MCF 10A (cell line): Measurements from ENCODE around the gene PPM1J. TPM values are rescaled to one million over a fixed set of nuclear protein-coding genes. Genes with fewer than 3 reads are reported as not detected.

Source experiments
- BruUV-seq: library from RNA; stranded (reverse); fragments of 400-500 nt; replicated peaks from 2 replicates; lab custom pipeline; 2021; lab: Mats Ljungman, UMichigan
- CTCF ChIA-PET: fragments of 300-600 bp; sonication (Branson Sonifier 250); formaldehyde crosslinking; extraction: SDS; loops from one replicate; lab custom pipeline; 2021; ENCODE audit warnings: antibody characterized with exemption, inconsistent platforms; lab: Yijun Ruan, JAX
- POLR2A ChIA-PET: fragments of 300-600, 350-650 bp; sonication (Branson Sonifier 250); formaldehyde crosslinking; extraction: SDS; loops from one replicate; lab custom pipeline; 2020; ENCODE audit warnings: antibody characterized with exemption, inconsistent platforms; lab: Yijun Ruan, JAX
- DNase-seq: peaks from one replicate; pipeline ENCODE4 v3.0.0-alpha.2; 2018; ENCODE audit not compliant: unreplicated experiment
- H3K27ac Mint-ChIP-seq: one replicate; pipeline ENCODE4 v1.8.0; 2022; ENCODE audit warnings: mild to moderate bottlenecking, low read depth, mixed read lengths; ENCODE audit not compliant: unreplicated experiment
- H3K27me3 Mint-ChIP-seq: one replicate; pipeline ENCODE4 v1.8.0; 2022; ENCODE audit warnings: mixed read lengths; ENCODE audit not compliant: insufficient read depth, unreplicated experiment
- H3K36me3 Mint-ChIP-seq: one replicate; pipeline ENCODE4 v1.8.0; 2022; ENCODE audit warnings: mild to moderate bottlenecking, moderate library complexity, mixed read lengths; ENCODE audit not compliant: insufficient read depth, unreplicated experiment
- H3K4me1 Mint-ChIP-seq: one replicate; pipeline ENCODE4 v1.8.0; 2022; ENCODE audit warnings: mixed read lengths; ENCODE audit not compliant: insufficient read depth, unreplicated experiment
- H3K4me3 Mint-ChIP-seq: one replicate; pipeline ENCODE4 v1.8.0; 2022; ENCODE audit warnings: mild to moderate bottlenecking, moderate library complexity, mixed read lengths; ENCODE audit not compliant: unreplicated experiment
- H3K9me3 Mint-ChIP-seq: one replicate; pipeline ENCODE4 v1.8.0; 2022; ENCODE audit warnings: mixed read lengths; ENCODE audit not compliant: unreplicated experiment
- intact Hi-C: fragments of 100-400 bp; cut with micrococcal nuclease; formaldehyde crosslinking; loops from 2 replicates; pipeline ENCODE4 v1.14.1; 2022
- total RNA-seq: library from RNA; stranded (reverse); gene quantifications from 2 replicates; pipeline ENCODE4 v1.2.3, GENCODE V29; 2022
- TF ChIP-seq, protein P1 (sequence below): fragments of 200-600 bp; IDR thresholded peaks from one replicate; pipeline ENCODE4 v1.8.0; 2022; ENCODE audit warnings: antibody characterized with exemption, mild to moderate bottlenecking; ENCODE audit not compliant: unreplicated experiment

Gene PPM1J
- total RNA-seq, 1 experiment from 2014 or later, result 1.5 TPM

DNA sequence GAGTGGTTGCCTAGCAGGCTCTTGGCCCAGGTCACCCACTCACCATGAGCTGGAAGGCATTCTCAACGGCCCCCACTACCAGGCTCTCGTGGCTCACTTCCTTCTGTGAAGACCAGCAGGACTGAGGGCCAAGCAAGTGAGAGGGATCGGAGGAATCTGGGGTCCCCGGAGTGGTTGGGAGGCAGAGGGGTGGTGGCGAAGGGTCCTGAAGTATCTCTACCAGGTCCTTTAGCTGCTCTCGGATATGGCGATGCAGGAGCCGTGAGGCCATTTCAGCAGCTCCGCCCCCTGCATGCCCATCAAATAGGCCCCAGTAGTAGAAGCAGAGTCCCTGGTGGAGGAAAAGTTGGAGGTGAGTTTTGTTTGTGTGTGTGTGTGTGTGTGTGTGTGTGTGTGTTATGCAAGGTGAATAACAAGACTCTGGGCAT is 2.4 kb downstream of the PPM1J start:
- TF ChIP-seq, protein P1, sequence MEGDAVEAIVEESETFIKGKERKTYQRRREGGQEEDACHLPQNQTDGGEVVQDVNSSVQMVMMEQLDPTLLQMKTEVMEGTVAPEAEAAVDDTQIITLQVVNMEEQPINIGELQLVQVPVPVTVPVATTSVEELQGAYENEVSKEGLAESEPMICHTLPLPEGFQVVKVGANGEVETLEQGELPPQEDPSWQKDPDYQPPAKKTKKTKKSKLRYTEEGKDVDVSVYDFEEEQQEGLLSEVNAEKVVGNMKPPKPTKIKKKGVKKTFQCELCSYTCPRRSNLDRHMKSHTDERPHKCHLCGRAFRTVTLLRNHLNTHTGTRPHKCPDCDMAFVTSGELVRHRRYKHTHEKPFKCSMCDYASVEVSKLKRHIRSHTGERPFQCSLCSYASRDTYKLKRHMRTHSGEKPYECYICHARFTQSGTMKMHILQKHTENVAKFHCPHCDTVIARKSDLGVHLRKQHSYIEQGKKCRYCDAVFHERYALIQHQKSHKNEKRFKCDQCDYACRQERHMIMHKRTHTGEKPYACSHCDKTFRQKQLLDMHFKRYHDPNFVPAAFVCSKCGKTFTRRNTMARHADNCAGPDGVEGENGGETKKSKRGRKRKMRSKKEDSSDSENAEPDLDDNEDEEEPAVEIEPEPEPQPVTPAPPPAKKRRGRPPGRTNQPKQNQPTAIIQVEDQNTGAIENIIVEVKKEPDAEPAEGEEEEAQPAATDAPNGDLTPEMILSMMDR, result no peak
- Mint-ChIP-seq H3K27ac (no peak overlapping the region), H3K4me1 (peaks cover 6% of the 10 kb centered on the region), H3K27me3 (no peaks in the 10 kb centered on the region), H3K9me3 (no peaks in the 10 kb centered on the region), H3K4me3 (no peak overlapping the region), H3K36me3 (no peaks in the 10 kb centered on the region)
- ChIA-PET POLR2A (no interaction called here), CTCF (interaction anchor here (0.8 to 1.0 kb wide), 2 partner anchors 92 to 330 kb away, joined by 3 read pairs; no protein-coding TSS in a partner anchor)
- BruUV-seq, result no TSS peak
- no peak for DNase-seq
- intact Hi-C loops, result no loop called here

DNA sequence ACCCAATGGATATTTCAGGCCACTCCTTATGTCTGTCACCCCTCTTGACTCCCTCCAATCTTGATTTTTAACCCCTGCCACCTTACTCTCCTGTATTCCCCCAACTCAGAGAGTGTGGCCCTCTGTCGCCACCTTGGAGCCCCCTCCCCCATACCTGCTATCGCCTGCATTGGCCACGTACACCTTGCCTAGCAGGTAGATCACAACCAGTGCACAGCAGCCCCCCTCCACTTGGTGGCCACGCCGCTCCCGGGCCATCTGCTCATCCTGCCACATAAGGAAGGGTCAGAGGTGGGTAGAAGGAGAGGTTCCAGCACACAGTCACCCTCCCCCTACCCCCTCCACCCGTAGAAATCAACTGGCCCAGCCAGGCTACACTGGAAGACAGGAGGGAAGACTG is 2.9 kb downstream of the PPM1J start:
- intact Hi-C loops, result no loop called here
- POLR2A ChIA-PET, result interaction anchor here (6.4 kb wide), 1 partner anchor 38 kb away, joined by 44 read pairs; the partner anchor contains the start of gene MOV10
- DNase-seq, result no peak
- CTCF ChIA-PET, result interaction anchor here (0.8 to 1.0 kb wide), 2 partner anchors 93 to 330 kb away, joined by 3 read pairs; no protein-coding TSS in a partner anchor
- Mint-ChIP-seq H3K27ac (no peak overlapping the region), H3K4me1 (peaks cover 11% of the 10 kb centered on the region), H3K27me3 (no peaks in the 10 kb centered on the region), H3K4me3 (no peak overlapping the region), H3K9me3 (no peaks in the 10 kb centered on the region), H3K36me3 (no peaks in the 10 kb centered on the region)
- BruUV-seq, result no TSS peak
- TF ChIP-seq, protein P1, result no peak

DNA sequence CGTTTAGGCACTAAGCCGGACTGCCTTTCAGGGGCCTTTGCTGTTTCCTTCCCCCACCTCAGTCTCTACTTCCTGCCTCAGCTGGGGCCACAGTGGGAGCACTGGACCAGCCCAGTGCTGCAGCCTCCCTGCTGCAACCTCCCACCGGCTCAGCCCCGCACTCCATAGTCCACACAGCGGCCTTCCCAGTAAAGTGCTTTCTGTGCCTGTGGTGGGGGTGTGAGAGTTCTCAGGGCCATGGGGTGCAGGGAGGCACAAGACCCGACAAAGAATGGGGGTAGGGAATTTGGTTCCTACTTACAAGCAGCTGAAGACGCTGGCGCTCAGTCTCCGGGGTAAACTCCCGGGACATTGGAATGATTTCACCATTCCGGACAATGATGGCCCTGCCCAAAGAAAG is 3.5 kb downstream of the PPM1J start:
- intact Hi-C loops, result no loop called here
- H3K4me3 Mint-ChIP-seq, result no peak overlapping the region
- no peaks in the 10 kb centered on the region for H3K27me3 Mint-ChIP-seq
- no peaks in the 10 kb centered on the region for H3K36me3 Mint-ChIP-seq
- ChIA-PET CTCF (interaction anchor here (0.5 kb wide), 1 partner anchor 16 kb away, joined by 3 read pairs; no protein-coding TSS in a partner anchor), POLR2A (interaction anchor here (0.5 to 6.4 kb wide), 2 partner anchors 37 to 376 kb away, joined by 3 to 44 read pairs; partner anchors contain the start of gene MOV10)
- BruUV-seq, result no TSS peak
- TF ChIP-seq, protein P1, result no peak
- DNase-seq, result no peak
- no peak overlapping the region for H3K27ac Mint-ChIP-seq
- H3K4me1 Mint-ChIP-seq, result peaks cover 11% of the 10 kb centered on the region
- no peaks in the 10 kb centered on the region for H3K9me3 Mint-ChIP-seq

DNA sequence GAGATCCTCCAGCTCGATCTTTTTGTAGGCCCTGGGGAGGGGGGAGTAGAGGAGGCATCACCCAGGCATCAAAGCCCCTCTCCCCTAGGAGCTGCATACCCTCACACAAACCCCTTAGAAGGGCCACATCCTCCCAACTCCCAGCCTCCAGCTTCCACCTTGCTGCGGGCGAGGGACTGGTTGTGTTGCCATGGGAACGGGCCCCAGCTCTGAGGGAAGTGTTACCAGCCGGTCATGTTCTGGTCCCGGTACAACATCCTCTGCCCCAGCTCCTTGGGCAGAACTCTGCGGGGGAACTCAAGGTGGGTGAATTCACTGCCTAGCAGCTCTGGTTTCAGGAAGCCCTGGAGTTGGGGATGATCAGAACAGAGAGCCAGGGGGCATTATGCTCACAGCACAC is 4.1 kb downstream of the PPM1J start:
- Mint-ChIP-seq H3K27ac (no peak overlapping the region), H3K4me1 (peaks cover 11% of the 10 kb centered on the region), H3K36me3 (no peaks in the 10 kb centered on the region), H3K27me3 (no peaks in the 10 kb centered on the region), H3K4me3 (no peak overlapping the region), H3K9me3 (no peaks in the 10 kb centered on the region)
- CTCF ChIA-PET, result interaction anchor here (0.5 to 1.1 kb wide), 4 partner anchors 16 to 316 kb away, joined by 3 to 4 read pairs (median 3); no protein-coding TSS in a partner anchor
- DNase-seq, result no peak
- intact Hi-C loops, result no loop called here
- POLR2A ChIA-PET, result interaction anchor here (0.6 to 6.4 kb wide), 2 partner anchors 37 to 362 kb away, joined by 3 to 44 read pairs; partner anchors contain the start of genes LRIG2 and MOV10
- BruUV-seq, result no TSS peak
- TF ChIP-seq, protein P1, result no peak
